Measurements from ENCODE around the gene NEURL2. TPM values are rescaled to one million over a fixed set of nuclear protein-coding genes. Genes with fewer than 3 reads are reported as not detected.
A peak's percentile ranks its signal among the peaks of the same experiment; 100 is the strongest.

NEURL2 gene
- total and polyA plus RNA-seq, 8 donors: 1.6 to 5.3 (median 2.9) TPM

GRCh38 chr20:45924391-45925261 is 33.6 kb upstream of the NEURL2 start:
- FAIRE-seq (no peak), DNase-seq (peak in 1 of 6 donors; percentile 22)
- WGBS, 2 donors: 54 to 68% methylated on average over 21 of the region's 21 CpGs

GRCh38 chr20:45921337-45922189 is 30.6 kb upstream of the NEURL2 start:
- no peak overlapping the region for H3K27ac ChIP-seq
- no peaks in the 10 kb centered on the region for H3K36me3 ChIP-seq
- no peak for TF ChIP-seq CTCF (IDR thresholded peaks at IDR 0.05)
- no peak overlapping the region for H3K4me3 ChIP-seq
- WGBS, 2 donors: 63 to 68% methylated on average over 11 of the region's 11 CpGs
- H3K27me3 ChIP-seq: no peaks in the 10 kb centered on the region
- FAIRE-seq (no peak), DNase-seq (peak in 1 of 6 donors; percentile 29), ATAC-seq (no peak)
- intact Hi-C loops (cut with DNase I): no loop called here
- H3K4me1 ChIP-seq: no peaks in the 10 kb centered on the region
- no peaks in the 10 kb centered on the region for H3K9me3 ChIP-seq

More at GRCh38 chr20:45924391-45925261, 33.6 kb upstream of the NEURL2 start:
- intact Hi-C loops (cut with DNase I): no loop called here
- Histone ChIP-seq H3K36me3 (no peaks in the 10 kb centered on the region), H3K27ac (peak overlapping the region in 2 of 4 donors; percentile 30 to 31), H3K4me3 (no peak overlapping the region), H3K9me3 (no peaks in the 10 kb centered on the region), H3K4me1 (no peaks in the 10 kb centered on the region), H3K27me3 (no peaks in the 10 kb centered on the region)
- TF ChIP-seq CTCF (IDR thresholded peaks at IDR 0.05): no peak
- ATAC-seq: peak in 3 of 4 donors; percentile 53 to 73 (median 63)

GRCh38 chr20:45920462-45921336 is 29.7 kb upstream of the NEURL2 start:
- peak in 1 of 6 donors; percentile 4 for DNase-seq
- no peaks in the 10 kb centered on the region for H3K9me3 ChIP-seq
- H3K4me3 ChIP-seq: no peak overlapping the region
- ATAC-seq: peak in 1 of 4 donors; percentile 4
- TF ChIP-seq CTCF (IDR thresholded peaks at IDR 0.05): no peak
- FAIRE-seq: no peak
- H3K36me3 ChIP-seq: no peaks in the 10 kb centered on the region
- no peak overlapping the region for H3K27ac ChIP-seq
- intact Hi-C loops (cut with DNase I): no loop called here
- H3K4me1 ChIP-seq: no peaks in the 10 kb centered on the region
- WGBS, 2 donors: 62 to 77% methylated on average over 9 of the region's 9 CpGs
- no peaks in the 10 kb centered on the region for H3K27me3 ChIP-seq

- no peaks in the 10 kb centered on the region for H3K36me3 ChIP-seq
- intact Hi-C loops (cut with DNase I): no loop called here
- H3K27me3 ChIP-seq: no peaks in the 10 kb centered on the region
- ATAC-seq (peak in 3 of 4 donors; percentile 44 to 59 (median 50)), FAIRE-seq (no peak), DNase-seq (peak in 2 of 6 donors; percentile 36 to 45)
- H3K4me3 ChIP-seq: no peak overlapping the region
- peak overlapping the region in 1 of 4 donors; percentile 22 for H3K27ac ChIP-seq
- WGBS, 2 donors: 34 to 43% methylated on average over 11 of the region's 11 CpGs
- H3K9me3 ChIP-seq: no peaks in the 10 kb centered on the region
- TF ChIP-seq CTCF (IDR thresholded peaks at IDR 0.05): no peak
- no peaks in the 10 kb centered on the region for H3K4me1 ChIP-seq
Observed at GRCh38 chr20:45919542-45920399, 28.8 kb upstream of the NEURL2 start.

All from pancreas (tissue), 10 donors.